Measurements from ENCODE around the gene LIPG. TPM values are rescaled to one million over a fixed set of nuclear protein-coding genes. Genes with fewer than 3 reads are reported as not detected.

LIPG gene
- polyA plus RNA-seq, 1 experiment, result 0.25 TPM

- DNase-seq (ENCODE audit: low read depth), result no peak
- ChIA-PET CTCF (interaction anchor here (1.0 kb wide), 1 partner anchor 109 kb away, joined by 3 read pairs; no protein-coding TSS in a partner anchor), POLR2A (no interaction called here)
- TF ChIP-seq CTCF (IDR thresholded peaks at IDR 0.05; ENCODE audit: insufficient read depth, low read depth, low read length), result no peak
- Histone ChIP-seq H3K36me3 (ENCODE audit: control insufficient read depth, insufficient read depth, low read length) (no peaks in the 10 kb centered on the region), H3K27me3 (ENCODE audit: control insufficient read depth, insufficient read depth, low read length) (peaks cover 2% of the 10 kb centered on the region), H3K4me3 (ENCODE audit: low read depth, low read length) (no peak overlapping the region)
Observed at GRCh38 chr18:49612515-49613033, 50.7 kb downstream of the LIPG start.

GRCh38 chr18:49613141-49613640 lies 51.3 kb downstream of the LIPG start:
- ChIA-PET POLR2A (no interaction called here), CTCF (interaction anchor here (1.0 kb wide), 1 partner anchor 108 kb away, joined by 3 read pairs; no protein-coding TSS in a partner anchor)
- TF ChIP-seq CTCF (IDR thresholded peaks at IDR 0.05; ENCODE audit: insufficient read depth, low read depth, low read length), result no peak
- peaks cover 2% of the 10 kb centered on the region for H3K27me3 ChIP-seq (ENCODE audit: control insufficient read depth, insufficient read depth, low read length)
- no peaks in the 10 kb centered on the region for H3K36me3 ChIP-seq (ENCODE audit: control insufficient read depth, insufficient read depth, low read length)
- no peak overlapping the region for H3K4me3 ChIP-seq (ENCODE audit: low read depth, low read length)
- DNase-seq (ENCODE audit: low read depth), result no peak

- no peaks in the 10 kb centered on the region for H3K36me3 ChIP-seq (ENCODE audit: control insufficient read depth, insufficient read depth, low read length)
- peaks cover 2% of the 10 kb centered on the region for H3K27me3 ChIP-seq (ENCODE audit: control insufficient read depth, insufficient read depth, low read length)
- H3K4me3 ChIP-seq (ENCODE audit: low read depth, low read length), result no peak overlapping the region
- TF ChIP-seq CTCF (IDR thresholded peaks at IDR 0.05; ENCODE audit: insufficient read depth, low read depth, low read length), result no peak
- ChIA-PET CTCF (interaction anchor here (1.0 kb wide), 1 partner anchor 108 kb away, joined by 3 read pairs; no protein-coding TSS in a partner anchor), POLR2A (no interaction called here)
- DNase-seq (ENCODE audit: low read depth), result no peak
Observed at GRCh38 chr18:49613641-49614151, 51.8 kb downstream of the LIPG start.

- Histone ChIP-seq H3K36me3 (ENCODE audit: control insufficient read depth, insufficient read depth, low read length) (no peaks in the 10 kb centered on the region), H3K4me3 (ENCODE audit: low read depth, low read length) (no peak overlapping the region), H3K27me3 (ENCODE audit: control insufficient read depth, insufficient read depth, low read length) (peaks cover 2% of the 10 kb centered on the region)
- POLR2A ChIA-PET, result no interaction called here
- no peak for TF ChIP-seq CTCF (IDR thresholded peaks at IDR 0.05; ENCODE audit: insufficient read depth, low read depth, low read length)
- CTCF ChIA-PET, result no interaction called here
- no peak for DNase-seq (ENCODE audit: low read depth)
Observed at GRCh38 chr18:49616618-49617328, 54.9 kb downstream of the LIPG start.

GRCh38 chr18:49617329-49617695 lies 55.5 kb downstream of the LIPG start:
- POLR2A ChIA-PET, result no interaction called here
- TF ChIP-seq CTCF (IDR thresholded peaks at IDR 0.05; ENCODE audit: insufficient read depth, low read depth, low read length), result no peak
- DNase-seq (ENCODE audit: low read depth), result no peak
- Histone ChIP-seq H3K4me3 (ENCODE audit: low read depth, low read length) (no peak overlapping the region), H3K36me3 (ENCODE audit: control insufficient read depth, insufficient read depth, low read length) (no peaks in the 10 kb centered on the region), H3K27me3 (ENCODE audit: control insufficient read depth, insufficient read depth, low read length) (peaks cover 3% of the 10 kb centered on the region; the same call in 1 of the 2 replicates)
- CTCF ChIA-PET, result interaction anchor here (1.4 kb wide), 1 partner anchor 8 kb away, joined by 5 read pairs; no protein-coding TSS in a partner anchor

Measured in BJ (cell line).